Body of pancreas (tissue), 4 donors: ENCODE data around the gene GPN2. TPM values are rescaled to one million over a fixed set of nuclear protein-coding genes. Genes with fewer than 3 reads are reported as not detected.
"Not testable (repeated sequence)": the region's sequence is repeated elsewhere in the genome, so short reads cannot be mapped to it uniquely, and the experiment has no call there.

Experiments used
- ATAC-seq: fragments of 150-250 bp; one replicate; pipeline ENCODE4 v1.9.1; 2016
- DNase-seq, 4 donors: peaks; one replicate each; pipeline ENCODE4 v3.0.0-alpha.2; 2019
- H3K27ac ChIP-seq, 4 donors: fragments of 200-600 bp; sonication (generic); 1 replicate in 3 of 4; 2 replicates in 1 of 4; pipeline versions ENCODE4 v1.5.1 to v1.6.1; 2016 to 2019; ENCODE audit warnings: mild to moderate bottlenecking in 1 of 4, mixed read lengths in 1 of 4, moderate library complexity in 1 of 4
- H3K27me3 ChIP-seq, 2 donors: fragments of 200-600 bp; sonication (generic); one replicate each; pipeline ENCODE4 v1.6.0; 2016; ENCODE audit warnings: mild to moderate bottlenecking in 1 of 2
- H3K36me3 ChIP-seq, 2 donors: fragments of 200-600 bp; sonication (generic); replicated peaks in 1 of 2; 2 replicates each; pipeline ENCODE4 v1.5.1; 2016; ENCODE audit warnings: low read depth in 2 of 2; ENCODE audit not compliant: insufficient read depth in 1 of 2
- H3K4me1 ChIP-seq: fragments of 200-600 bp; sonication (generic); one replicate; pipeline ENCODE4 v1.6.0; 2016
- H3K4me3 ChIP-seq, 2 donors: fragments of 200-600 bp; sonication (generic); 1 replicate in 1 of 2; 2 replicates in 1 of 2; pipeline ENCODE4 v1.5.1; 2016 to 2019
- H3K9me3 ChIP-seq, 3 donors: fragments of 200-600 bp; sonication (generic); 1 replicate in 2 of 3; 2 replicates in 1 of 3; pipeline ENCODE4 v1.5.1; 2016
- POLR2A ChIP-seq, 3 donors: fragments of 450-650 bp; IDR thresholded peaks; one replicate each; pipeline ENCODE4 v1.6.1; 2016; ENCODE audit warnings: antibody characterized with exemption in 3 of 3, mild to moderate bottlenecking in 2 of 3
- WGBS, 2 donors: methylation state at CpG; one replicate each; pipeline ENCODE4 v1.1.5; 2017; 5-methylcytosine and 5-hydroxymethylcytosine counted together
- intact Hi-C: fragments of 100-400 bp; cut with DNase I; formaldehyde crosslinking; loops from one replicate; pipeline ENCODE4 v1.15.1; 2023
- total RNA-seq, 2 donors: library from RNA; depleted of rRNA; stranded (reverse); fragments of >200 nt; gene quantifications; one replicate each; pipeline ENCODE4 v1.1.0, GENCODE V29; 2016
- TF ChIP-seq, protein P1 (sequence below), 7 experiments: fragments of 450-650 bp in 4 of 7; fragments of 200-600 bp in 3 of 7; sonication (generic) in 3 of 7; IDR thresholded peaks; one replicate each; pipeline ENCODE4 v1.5.1; 2016 to 2019; ENCODE audit warnings: antibody characterized with exemption in 7 of 7

Gene GPN2
- total RNA-seq, 2 donors from 2014 or later = 8.8 to 21.4 TPM

DNA sequence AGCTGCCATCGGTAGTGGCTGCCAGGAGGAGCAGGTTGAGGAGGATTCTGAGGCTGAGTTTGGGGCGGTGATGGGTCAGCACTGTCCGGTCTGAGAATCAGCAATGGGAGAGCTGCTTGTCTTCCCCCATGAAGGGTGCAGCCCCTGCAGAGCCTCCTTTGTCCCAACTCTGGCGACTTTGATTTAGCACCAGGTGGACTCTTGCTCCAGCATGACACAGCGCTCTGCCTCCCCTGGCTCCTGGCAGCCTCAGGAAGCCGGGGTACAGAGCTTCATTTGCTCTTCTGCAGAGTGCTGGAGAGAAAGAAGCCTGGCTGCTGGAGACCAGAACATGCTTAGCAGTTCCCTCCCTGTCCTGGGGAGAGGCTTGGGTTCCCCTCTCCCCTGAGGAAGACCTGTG is 50.3 kb downstream of the GPN2 start:
- peaks cover 0 to 3% of the 10 kb centered on the region in 2 donors for H3K36me3 ChIP-seq
- no peak overlapping the region for H3K4me3 ChIP-seq
- no peak for TF ChIP-seq POLR2A (IDR thresholded peaks at IDR 0.05)
- TF ChIP-seq, protein P1, sequence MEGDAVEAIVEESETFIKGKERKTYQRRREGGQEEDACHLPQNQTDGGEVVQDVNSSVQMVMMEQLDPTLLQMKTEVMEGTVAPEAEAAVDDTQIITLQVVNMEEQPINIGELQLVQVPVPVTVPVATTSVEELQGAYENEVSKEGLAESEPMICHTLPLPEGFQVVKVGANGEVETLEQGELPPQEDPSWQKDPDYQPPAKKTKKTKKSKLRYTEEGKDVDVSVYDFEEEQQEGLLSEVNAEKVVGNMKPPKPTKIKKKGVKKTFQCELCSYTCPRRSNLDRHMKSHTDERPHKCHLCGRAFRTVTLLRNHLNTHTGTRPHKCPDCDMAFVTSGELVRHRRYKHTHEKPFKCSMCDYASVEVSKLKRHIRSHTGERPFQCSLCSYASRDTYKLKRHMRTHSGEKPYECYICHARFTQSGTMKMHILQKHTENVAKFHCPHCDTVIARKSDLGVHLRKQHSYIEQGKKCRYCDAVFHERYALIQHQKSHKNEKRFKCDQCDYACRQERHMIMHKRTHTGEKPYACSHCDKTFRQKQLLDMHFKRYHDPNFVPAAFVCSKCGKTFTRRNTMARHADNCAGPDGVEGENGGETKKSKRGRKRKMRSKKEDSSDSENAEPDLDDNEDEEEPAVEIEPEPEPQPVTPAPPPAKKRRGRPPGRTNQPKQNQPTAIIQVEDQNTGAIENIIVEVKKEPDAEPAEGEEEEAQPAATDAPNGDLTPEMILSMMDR (IDR thresholded peaks at IDR 0.05) = no peak
- no peak for DNase-seq
- H3K9me3 ChIP-seq = no peaks in the 10 kb centered on the region
- intact Hi-C loops = no loop called here
- H3K4me1 ChIP-seq = no peaks in the 10 kb centered on the region
- WGBS, 2 donors = 83 to 94% methylated on average over 3 to 6 of the region's 6 CpGs
- no peak overlapping the region for H3K27ac ChIP-seq
- H3K27me3 ChIP-seq = no peaks in the 10 kb centered on the region
- no peak for ATAC-seq

DNA sequence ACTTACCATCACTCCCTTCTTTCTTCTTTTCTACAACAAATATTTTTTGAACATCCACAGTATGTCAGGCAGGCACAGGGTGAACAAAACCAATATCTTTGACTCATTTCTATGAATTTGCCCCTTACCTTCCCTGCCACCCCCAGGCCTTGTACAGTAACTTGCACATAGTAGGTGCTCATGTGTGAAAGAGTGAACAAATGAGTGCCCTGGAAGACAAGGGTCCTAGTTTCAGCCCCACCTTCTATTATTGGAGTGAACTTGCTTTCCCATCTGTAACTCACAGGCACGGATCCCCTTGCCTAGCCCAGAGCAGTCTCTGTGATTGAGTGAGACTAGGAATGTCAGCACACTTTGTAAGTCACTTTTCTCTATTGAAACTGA is 50.8 kb downstream of the GPN2 start:
- ATAC-seq (no peak), DNase-seq (no peak)
- Histone ChIP-seq H3K9me3 (no peaks in the 10 kb centered on the region), H3K27me3 (no peaks in the 10 kb centered on the region), H3K36me3 (peaks cover 0 to 2% of the 10 kb centered on the region in 2 donors), H3K27ac (no peak overlapping the region), H3K4me3 (no peak overlapping the region), H3K4me1 (no peaks in the 10 kb centered on the region)
- WGBS, 2 donors = 91 to 100% methylated on average over 1 of the region's 1 CpG
- intact Hi-C loops = no loop called here
- TF ChIP-seq POLR2A (IDR thresholded peaks at IDR 0.05) = no peak
- TF ChIP-seq, protein P1 (IDR thresholded peaks at IDR 0.05) = no peak

DNA sequence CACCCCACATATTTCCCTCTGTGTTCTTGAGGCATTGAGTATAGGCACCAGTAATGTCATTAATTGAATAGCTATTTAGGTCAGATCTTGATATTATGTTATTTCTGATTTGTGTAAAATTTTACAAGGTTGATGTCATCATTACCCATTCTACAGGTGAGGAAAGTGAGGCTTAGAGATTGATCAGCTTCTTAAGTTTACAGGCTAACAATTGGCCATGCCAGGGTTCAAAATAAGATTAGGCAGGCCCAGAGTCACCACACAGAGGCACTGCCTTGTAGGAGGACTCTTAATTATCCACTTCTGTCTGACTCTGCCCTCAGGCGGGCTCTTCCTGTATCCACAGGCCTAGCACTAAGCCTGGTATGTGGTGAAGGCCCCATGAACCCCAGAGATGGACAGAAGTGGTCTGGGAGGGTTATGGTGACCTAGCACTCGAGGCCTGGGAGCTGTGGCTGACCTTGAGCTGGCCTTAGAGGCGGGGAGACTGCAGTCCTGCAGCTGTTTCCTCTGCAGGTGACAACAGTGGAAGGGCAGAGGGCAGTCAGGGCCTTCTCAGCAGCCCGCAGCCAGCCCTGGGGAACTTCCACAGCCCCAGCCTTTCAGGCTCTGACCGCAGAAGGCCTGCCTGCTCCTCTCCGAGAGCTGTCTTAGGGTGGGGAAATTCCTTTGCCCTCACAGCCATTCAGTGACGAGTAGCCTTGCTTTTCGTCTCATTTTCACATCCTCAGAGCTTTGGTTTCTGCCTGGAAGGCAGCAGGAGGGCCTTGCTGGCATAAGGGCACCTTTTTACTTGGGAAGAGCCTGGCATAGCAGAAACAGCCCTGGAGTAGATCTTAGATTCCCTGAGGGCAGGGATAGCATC is 51.4 kb downstream of the GPN2 start:
- Histone ChIP-seq H3K27me3 (no peaks in the 10 kb centered on the region), H3K27ac (no peak overlapping the region), H3K36me3 (peaks cover 0 to 2% of the 10 kb centered on the region in 2 donors), H3K4me3 (no peak overlapping the region), H3K4me1 (no peaks in the 10 kb centered on the region), H3K9me3 (no peaks in the 10 kb centered on the region)
- ATAC-seq = no peak
- intact Hi-C loops = no loop called here
- DNase-seq = no peak
- TF ChIP-seq, protein P1 (IDR thresholded peaks at IDR 0.05) = no peak
- no peak for TF ChIP-seq POLR2A (IDR thresholded peaks at IDR 0.05)
- 60 to 83% methylated on average over 4 to 8 of the region's 8 CpGs for whole genome bisulfite sequencing, 2 donors

DNA sequence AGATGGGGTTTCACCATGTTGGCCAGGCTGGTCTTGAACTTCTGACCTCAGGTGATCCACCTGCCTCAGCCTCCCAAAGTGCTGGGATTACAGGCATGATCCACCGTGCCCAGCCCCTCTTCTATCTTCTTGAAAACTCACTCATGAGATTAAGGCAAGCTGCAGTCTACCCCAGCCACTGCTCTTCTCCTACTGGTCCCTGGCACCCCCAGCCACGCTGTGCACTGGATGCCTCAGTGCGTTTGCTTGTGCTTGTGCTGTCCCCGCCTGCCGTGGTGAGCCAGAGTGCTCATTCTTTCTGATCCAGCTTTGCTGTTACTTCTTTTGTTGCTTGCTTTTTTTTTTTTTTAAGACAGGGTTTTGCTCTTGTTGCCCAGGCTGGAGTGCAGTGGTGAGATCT is 52.4 kb downstream of the GPN2 start:
- H3K27ac ChIP-seq, H3K4me1 ChIP-seq, H3K4me3 ChIP-seq, H3K36me3 ChIP-seq, H3K9me3 ChIP-seq, intact Hi-C loops, DNase-seq, ATAC-seq, H3K27me3 ChIP-seq: not testable (repeated sequence)
- WGBS, 2 donors = 89 to 97% methylated on average over 4 to 5 of the region's 5 CpGs

DNA sequence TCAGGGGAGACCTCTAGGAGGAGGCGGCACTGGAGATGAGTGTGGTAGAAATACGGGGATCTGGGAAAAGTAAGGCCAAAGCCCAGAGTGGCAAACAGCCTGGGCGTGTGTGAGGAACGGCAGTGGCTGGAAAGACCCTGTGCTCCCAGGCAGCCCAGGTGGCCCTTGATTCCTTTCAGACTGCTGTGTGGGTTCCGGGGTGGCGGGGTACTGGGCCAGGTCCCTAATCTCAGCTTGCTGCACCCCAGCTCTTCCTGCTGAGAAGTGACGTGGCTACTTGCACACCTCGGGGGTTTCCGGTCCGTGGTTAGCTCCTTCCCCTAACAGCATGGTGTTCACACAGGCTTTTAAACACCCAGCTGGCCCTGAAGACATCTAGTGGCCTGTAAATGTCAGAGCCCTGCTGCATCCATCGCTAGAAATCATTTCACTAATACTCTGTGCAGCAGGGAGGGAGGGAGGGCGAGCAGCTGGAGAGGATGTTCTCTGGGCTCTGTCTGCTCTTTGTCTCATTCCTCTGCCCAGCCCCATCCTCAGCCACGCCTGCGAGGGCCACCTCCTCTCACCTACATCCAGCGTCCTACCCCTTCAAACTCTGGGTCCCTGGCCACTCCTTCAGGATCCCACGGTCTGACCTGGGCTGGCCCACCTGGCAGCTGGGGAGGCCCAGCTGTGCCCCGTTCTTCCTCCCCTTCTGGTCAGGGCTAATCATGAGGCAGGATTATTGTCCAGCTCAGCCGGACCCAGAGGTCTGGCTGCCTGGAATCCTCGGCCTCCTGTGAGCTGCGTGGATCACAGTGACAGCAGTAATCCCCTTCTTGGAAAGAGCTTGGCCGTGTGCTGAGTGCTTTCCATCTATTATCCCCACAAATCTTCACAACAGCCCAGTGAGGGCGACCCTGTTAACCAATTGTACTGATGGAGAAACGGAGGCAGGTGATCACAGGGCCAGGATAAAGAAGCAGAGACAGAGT is 56.4 kb downstream of the GPN2 start:
- Histone ChIP-seq H3K36me3 (peaks cover 0 to 12% of the 10 kb centered on the region in 2 donors), H3K4me3 (no peak overlapping the region), H3K9me3 (no peaks in the 10 kb centered on the region), H3K27me3 (no peaks in the 10 kb centered on the region), H3K4me1 (peaks cover 17% of the 10 kb centered on the region), H3K27ac (no peak overlapping the region)
- TF ChIP-seq, protein P1 (IDR thresholded peaks at IDR 0.05) = no peak
- TF ChIP-seq POLR2A (IDR thresholded peaks at IDR 0.05) = no peak
- 67 to 85% methylated on average over 18 to 23 of the region's 23 CpGs for WGBS, 2 donors
- ATAC-seq = no peak
- DNase-seq = peak in 2 of 4 donors; percentile 30 to 52
- intact Hi-C loops = no loop called here
